Upper lobe of left lung (tissue), 4 donors: Measurements from ENCODE around the gene RFXANK.

Source experiments
- CTCF ChIP-seq, 6 experiments: fragments of 450-650 bp in 4 of 6; fragments of 200-600 bp in 2 of 6; sonication (generic) in 2 of 6; IDR thresholded peaks; one replicate each; pipeline ENCODE4 v1.5.1; 2016 to 2019; ENCODE audit warnings: antibody characterized with exemption in 6 of 6
- POLR2AphosphoS5 ChIP-seq, 2 donors: sonication (generic); formaldehyde crosslinking; IDR thresholded peaks; one replicate each; pipeline ENCODE4 v1.5.1; 2017; ENCODE audit warnings: antibody characterized with exemption in 2 of 2

DNA sequence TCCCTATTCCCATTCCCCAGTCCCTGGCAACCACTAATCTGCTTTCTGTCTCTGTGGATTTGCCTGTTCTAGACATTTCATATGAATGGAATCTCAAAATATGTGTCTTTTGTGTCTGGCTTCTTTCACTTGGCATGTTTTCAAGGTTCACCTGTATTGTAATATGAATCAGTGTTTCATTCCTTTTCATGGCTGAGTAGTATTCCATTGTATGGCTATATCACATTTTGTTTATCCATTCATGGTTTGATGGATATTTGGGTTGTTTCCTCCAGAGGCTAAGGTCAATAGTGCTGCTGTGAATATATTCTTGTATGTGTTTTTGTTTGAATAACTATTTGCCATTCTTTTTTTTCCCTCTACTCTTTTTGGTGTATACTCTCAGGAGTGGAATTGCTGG is 44.1 kb downstream of the RFXANK start:
- no peak for TF ChIP-seq CTCF (IDR thresholded peaks at IDR 0.05)
- no peak for TF ChIP-seq POLR2AphosphoS5 (IDR thresholded peaks at IDR 0.05)
